Neural progenitor cell (in vitro differentiated cells): ENCODE results near the gene PPM1L. TPM values are rescaled to one million over a fixed set of nuclear protein-coding genes. Genes with fewer than 3 reads are reported as not detected.

Source experiments
- DNase-seq: peaks from one replicate; pipeline ENCODE4 v3.0.0-alpha.2; 2016; ENCODE audit warnings: low spot score
- H2AFZ ChIP-seq: fragments of 200-600 bp; sonication (generic); replicated peaks from 2 replicates; pipeline ENCODE4 v1.6.1; 2016; ENCODE audit warnings: antibody characterized with exemption
- H3F3A ChIP-seq: fragments of 200-600 bp; sonication (generic); 2 replicates; pipeline ENCODE4 v1.6.1; 2016; ENCODE audit warnings: antibody characterized with exemption, low read depth
- H3K27ac ChIP-seq: fragments of 200-600 bp; sonication (generic); 2 replicates; pipeline ENCODE4 v1.5.1; 2016; ENCODE audit warnings: mild to moderate bottlenecking
- H3K27me3 ChIP-seq: fragments of 200-600 bp; sonication (generic); 2 replicates; pipeline ENCODE4 v1.6.1; 2016; ENCODE audit warnings: mild to moderate bottlenecking, moderate library complexity
- H3K36me3 ChIP-seq: fragments of 200-600 bp; sonication (generic); 2 replicates; pipeline ENCODE4 v1.5.1; 2016
- H3K4me1 ChIP-seq: fragments of 200-600 bp; sonication (generic); 2 replicates; pipeline ENCODE4 v1.6.1; 2016; ENCODE audit warnings: mixed run types
- H3K4me2 ChIP-seq: fragments of 200-600 bp; sonication (generic); 2 replicates; pipeline ENCODE4 v1.6.1; 2016
- H3K4me3 ChIP-seq: fragments of 200-600 bp; sonication (generic); 2 replicates; pipeline ENCODE4 v1.5.1; 2016
- H3K79me2 ChIP-seq: fragments of 200-600 bp; sonication (generic); 2 replicates; pipeline ENCODE4 v1.6.1; 2016; ENCODE audit warnings: low read depth
- H3K9ac ChIP-seq: fragments of 200-600 bp; sonication (generic); 2 replicates; pipeline ENCODE4 v1.6.1; 2016
- H3K9me3 ChIP-seq: fragments of 200-600 bp; sonication (generic); 2 replicates; pipeline ENCODE4 v1.5.1; 2016; ENCODE audit warnings: low read depth
- H4K20me1 ChIP-seq: fragments of 200-600 bp; sonication (generic); 2 replicates; pipeline ENCODE4 v1.6.1; 2016; ENCODE audit warnings: low read depth
- H3K27ac Mint-ChIP-seq: 3 replicates; pipeline ENCODE4 v1.8.0; 2021; ENCODE audit warnings: mixed read lengths
- H3K27me3 Mint-ChIP-seq: 2 replicates; pipeline ENCODE4 v1.8.0; 2022; ENCODE audit warnings: low read depth, mild to moderate bottlenecking, inconsistent platforms, moderate library complexity, mixed read lengths; ENCODE audit not compliant: insufficient read depth
- H3K36me3 Mint-ChIP-seq: 3 replicates; pipeline ENCODE4 v1.8.0; 2021; ENCODE audit warnings: mixed read lengths
- H3K4me1 Mint-ChIP-seq: 3 replicates; pipeline ENCODE4 v1.8.0; 2021; ENCODE audit warnings: mixed read lengths
- H3K4me3 Mint-ChIP-seq: 3 replicates; pipeline ENCODE4 v1.8.0; 2021; ENCODE audit warnings: mild to moderate bottlenecking, moderate library complexity, mixed read lengths
- H3K9me3 Mint-ChIP-seq: 3 replicates; pipeline ENCODE4 v1.8.0; 2020; ENCODE audit warnings: mixed read lengths
- EZH2 ChIP-seq: fragments of 200-600 bp; sonication (generic); IDR thresholded peaks from 2 replicates; pipeline ENCODE4 v1.6.1; 2017; ENCODE audit warnings: antibody characterized with exemption, mild to moderate bottlenecking, moderate library complexity
- EZH2phosphoT487 ChIP-seq: fragments of 200-600 bp; sonication (generic); IDR thresholded peaks from 2 replicates; pipeline ENCODE4 v1.6.1; 2017; ENCODE audit warnings: antibody characterized with exemption
- total RNA-seq: library from RNA; depleted of rRNA; stranded (reverse); fragments of >200 nt; gene quantifications from 2 replicates; pipeline ENCODE4 v1.2.3, GENCODE V29; 2015; ENCODE audit warnings: low replicate concordance
- TF ChIP-seq, protein P1 (sequence below): fragments of 200-600 bp; sonication (generic); IDR thresholded peaks from 2 replicates; pipeline ENCODE4 v1.5.1; 2017; ENCODE audit warnings: antibody characterized with exemption, mild to moderate bottlenecking

PPM1L gene
- total RNA-seq, 1 donor from 2014 or later, result 16.5 TPM

DNA sequence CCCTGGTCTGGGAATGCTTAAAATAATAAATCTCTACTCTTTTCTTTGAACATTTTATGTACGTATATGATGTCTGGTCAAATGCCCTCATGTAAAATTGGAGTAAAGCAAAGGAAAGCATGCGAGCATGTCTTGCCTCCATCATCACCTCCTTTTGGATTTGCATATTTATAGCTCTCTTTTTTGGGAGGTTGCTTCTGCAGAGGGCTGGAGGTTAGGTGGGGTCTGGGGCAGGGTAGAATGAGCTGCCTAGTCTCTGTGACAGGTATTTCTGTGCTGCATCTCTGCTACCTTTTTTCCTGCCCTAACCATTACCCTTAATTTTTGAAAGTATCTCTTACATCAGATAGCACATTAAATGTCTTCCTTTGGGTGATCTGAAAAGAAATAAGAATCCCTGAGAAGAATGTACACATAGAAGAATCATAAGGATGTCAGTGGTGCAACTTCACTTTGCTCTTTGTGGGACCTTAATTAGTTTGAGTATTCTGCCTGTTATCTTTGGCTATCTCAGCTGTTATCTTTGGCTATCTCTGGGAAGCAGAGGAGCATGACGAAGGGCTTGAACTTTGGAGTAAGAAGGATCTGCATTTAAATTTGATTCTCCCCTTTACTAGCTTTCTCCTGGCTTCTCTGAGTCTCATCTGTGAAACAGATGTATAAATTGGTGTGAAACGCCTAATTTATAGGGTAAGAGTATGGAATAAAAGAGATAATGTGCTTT is 40.2 kb downstream of the PPM1L start:
- H3K4me3 Mint-ChIP-seq, result no peak overlapping the region
- peaks cover 8% of the 10 kb centered on the region for H3F3A ChIP-seq
- no peaks in the 10 kb centered on the region for H4K20me1 ChIP-seq
- TF ChIP-seq, protein P1, sequence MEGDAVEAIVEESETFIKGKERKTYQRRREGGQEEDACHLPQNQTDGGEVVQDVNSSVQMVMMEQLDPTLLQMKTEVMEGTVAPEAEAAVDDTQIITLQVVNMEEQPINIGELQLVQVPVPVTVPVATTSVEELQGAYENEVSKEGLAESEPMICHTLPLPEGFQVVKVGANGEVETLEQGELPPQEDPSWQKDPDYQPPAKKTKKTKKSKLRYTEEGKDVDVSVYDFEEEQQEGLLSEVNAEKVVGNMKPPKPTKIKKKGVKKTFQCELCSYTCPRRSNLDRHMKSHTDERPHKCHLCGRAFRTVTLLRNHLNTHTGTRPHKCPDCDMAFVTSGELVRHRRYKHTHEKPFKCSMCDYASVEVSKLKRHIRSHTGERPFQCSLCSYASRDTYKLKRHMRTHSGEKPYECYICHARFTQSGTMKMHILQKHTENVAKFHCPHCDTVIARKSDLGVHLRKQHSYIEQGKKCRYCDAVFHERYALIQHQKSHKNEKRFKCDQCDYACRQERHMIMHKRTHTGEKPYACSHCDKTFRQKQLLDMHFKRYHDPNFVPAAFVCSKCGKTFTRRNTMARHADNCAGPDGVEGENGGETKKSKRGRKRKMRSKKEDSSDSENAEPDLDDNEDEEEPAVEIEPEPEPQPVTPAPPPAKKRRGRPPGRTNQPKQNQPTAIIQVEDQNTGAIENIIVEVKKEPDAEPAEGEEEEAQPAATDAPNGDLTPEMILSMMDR, result no peak
- TF ChIP-seq EZH2 (no peak), EZH2phosphoT487 (no peak)
- peaks cover 21% of the 10 kb centered on the region for H3K4me1 ChIP-seq
- no peaks in the 10 kb centered on the region for H3K9me3 ChIP-seq
- no peaks in the 10 kb centered on the region for H3K27me3 ChIP-seq
- no peaks in the 10 kb centered on the region for H3K4me1 Mint-ChIP-seq
- H3K27me3 Mint-ChIP-seq, result peaks cover 5% of the 10 kb centered on the region
- H3K79me2 ChIP-seq, result peaks cover 9% of the 10 kb centered on the region
- no peak for DNase-seq
- H3K36me3 ChIP-seq, result no peaks in the 10 kb centered on the region
- no peaks in the 10 kb centered on the region for H3K36me3 Mint-ChIP-seq
- no peak overlapping the region for H3K27ac ChIP-seq
- no peaks in the 10 kb centered on the region for H3K9me3 Mint-ChIP-seq
- H2AFZ ChIP-seq, result no peak overlapping the region
- no peak overlapping the region for H3K4me3 ChIP-seq
- H3K9ac ChIP-seq, result no peak overlapping the region
- no peak overlapping the region for H3K4me2 ChIP-seq
- no peak overlapping the region for H3K27ac Mint-ChIP-seq

DNA sequence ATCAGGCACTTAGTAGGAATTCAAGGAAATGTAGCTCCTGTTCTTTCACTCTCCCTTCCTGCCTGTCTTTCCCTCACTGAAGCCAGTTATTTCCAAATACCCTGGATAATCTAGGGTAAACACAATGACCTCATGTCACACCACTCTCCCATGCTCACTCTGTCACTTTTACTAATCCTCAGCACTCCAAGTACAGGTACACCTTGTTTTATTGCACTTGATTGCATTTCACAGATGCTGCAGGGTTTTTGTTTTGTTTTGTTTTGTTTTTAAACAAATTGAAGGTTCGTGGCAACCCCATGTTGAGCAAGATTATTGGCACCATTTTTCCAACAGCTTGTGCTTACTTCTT is 40.8 kb downstream of the PPM1L start:
- H3F3A ChIP-seq, result peaks cover 8% of the 10 kb centered on the region
- Mint-ChIP-seq H3K36me3 (no peaks in the 10 kb centered on the region), H3K4me3 (no peak overlapping the region), H3K9me3 (no peaks in the 10 kb centered on the region), H3K27me3 (peaks cover 5% of the 10 kb centered on the region), H3K27ac (no peak overlapping the region), H3K4me1 (no peaks in the 10 kb centered on the region)
- H3K9ac ChIP-seq, result no peak overlapping the region
- no peak overlapping the region for H3K4me2 ChIP-seq
- H3K27ac ChIP-seq, result no peak overlapping the region
- no peaks in the 10 kb centered on the region for H3K36me3 ChIP-seq
- no peak overlapping the region for H3K4me3 ChIP-seq
- H3K27me3 ChIP-seq, result no peaks in the 10 kb centered on the region
- H3K4me1 ChIP-seq, result peaks cover 21% of the 10 kb centered on the region
- DNase-seq, result no peak
- H3K9me3 ChIP-seq, result no peaks in the 10 kb centered on the region
- H4K20me1 ChIP-seq, result no peaks in the 10 kb centered on the region
- H3K79me2 ChIP-seq, result peaks cover 9% of the 10 kb centered on the region
- H2AFZ ChIP-seq, result no peak overlapping the region
- TF ChIP-seq, protein P1, result no peak

- no peak for DNase-seq
- Histone ChIP-seq H3K4me2 (peak overlapping the region; percentile 14), H3K4me3 (no peak overlapping the region), H3F3A (peaks cover 8% of the 10 kb centered on the region), H3K27me3 (no peaks in the 10 kb centered on the region), H3K79me2 (peaks cover 9% of the 10 kb centered on the region), H3K36me3 (no peaks in the 10 kb centered on the region), H4K20me1 (no peaks in the 10 kb centered on the region), H3K27ac (no peak overlapping the region), H3K4me1 (peaks cover 21% of the 10 kb centered on the region), H3K9me3 (no peaks in the 10 kb centered on the region), H3K9ac (no peak overlapping the region), H2AFZ (no peak overlapping the region)
- Mint-ChIP-seq H3K4me1 (no peaks in the 10 kb centered on the region), H3K36me3 (no peaks in the 10 kb centered on the region), H3K27ac (no peak overlapping the region), H3K27me3 (peaks cover 5% of the 10 kb centered on the region), H3K4me3 (no peak overlapping the region), H3K9me3 (no peaks in the 10 kb centered on the region)
- TF ChIP-seq EZH2phosphoT487 (no peak), EZH2 (no peak)
- TF ChIP-seq, protein P1, result no peak
Observed at GRCh38 chr3:160797356-160797755, 41.3 kb downstream of the PPM1L start.
